Gastrocnemius medialis (tissue), 4 donors: ENCODE results near the gene C1QTNF1.

ENCODE experiments used
- CTCF ChIP-seq, 5 experiments: fragments of 450-650 bp in 3 of 5; fragments of 200-600 bp in 2 of 5; sonication (generic) in 2 of 5; IDR thresholded peaks in 4 of 5; conservative IDR thresholded peaks in 1 of 5; 1 replicate in 4 of 5; 2 replicates in 1 of 5; pipeline ENCODE4 v1.5.1; 2016 to 2019; ENCODE audit warnings: antibody characterized with exemption in 5 of 5, mild to moderate bottlenecking in 3 of 5, moderate library complexity in 3 of 5
- POLR2A ChIP-seq, 2 donors: fragments of 450-650 bp; IDR thresholded peaks; one replicate each; pipeline ENCODE4 v1.6.1; 2017; ENCODE audit warnings: antibody characterized with exemption in 2 of 2, mild to moderate bottlenecking in 2 of 2, moderate library complexity in 2 of 2

GRCh38 chr17:79088247-79088996 is 64.5 kb downstream of the C1QTNF1 start:
- no peak for TF ChIP-seq CTCF (IDR thresholded peaks at IDR 0.05 in 4 of 5, conservative IDR thresholded peaks at IDR 0.05 in 1 of 5)
- no peak for TF ChIP-seq POLR2A (IDR thresholded peaks at IDR 0.05)
